ENCODE data around the gene DHRS7C. TPM values are rescaled to one million over a fixed set of nuclear protein-coding genes. Genes with fewer than 3 reads are reported as not detected.

Gene DHRS7C
- total RNA-seq, 6 experiments from 2014 or later, result not detected

- DNase-seq (no peak), ATAC-seq (no peak)
- H3K27me3 ChIP-seq, result no peaks in the 10 kb centered on the region
- 66% methylated on average over 2 of the region's 2 CpGs for WGBS (ENCODE audit: insufficient coverage, low coverage, low lambda C conversion rate, missing lambda C conversion rate)
- H3K9me3 ChIP-seq, result no peaks in the 10 kb centered on the region
- no peak for TF ChIP-seq CTCF (IDR thresholded peaks at IDR 0.05)
- TF ChIP-seq POLR2A (IDR thresholded peaks at IDR 0.05), result no peak
- no peak overlapping the region for H3K4me3 ChIP-seq
- intact Hi-C loops (cut with DNase I), result no loop called here
- H3K27ac ChIP-seq, result no peak overlapping the region
- H3K36me3 ChIP-seq, result no peaks in the 10 kb centered on the region
- no peaks in the 10 kb centered on the region for H3K4me1 ChIP-seq
Measured at GRCh38 chr17:9830711-9831110, 39.3 kb upstream of the DHRS7C start.

- 43% methylated on average over 2 of the region's 2 CpGs for WGBS (ENCODE audit: insufficient coverage, low coverage, low lambda C conversion rate, missing lambda C conversion rate)
- no peaks in the 10 kb centered on the region for H3K36me3 ChIP-seq
- no peak overlapping the region for H3K27ac ChIP-seq
- no peaks in the 10 kb centered on the region for H3K9me3 ChIP-seq
- intact Hi-C loops (cut with DNase I), result no loop called here
- ATAC-seq, result no peak
- no peaks in the 10 kb centered on the region for H3K4me1 ChIP-seq
- DNase-seq, result no peak
- no peaks in the 10 kb centered on the region for H3K27me3 ChIP-seq
- TF ChIP-seq CTCF (IDR thresholded peaks at IDR 0.05), result no peak
- TF ChIP-seq POLR2A (IDR thresholded peaks at IDR 0.05), result no peak
- no peak overlapping the region for H3K4me3 ChIP-seq
Measured at GRCh38 chr17:9829343-9829742, 38.0 kb upstream of the DHRS7C start.

GRCh38 chr17:9828296-9829295, 37.2 kb upstream of the DHRS7C start:
- WGBS (ENCODE audit: insufficient coverage, low coverage, low lambda C conversion rate, missing lambda C conversion rate), result 47% methylated on average over 10 of the region's 13 CpGs
- intact Hi-C loops (cut with DNase I), result no loop called here

GRCh38 chr17:9825641-9826150, 34.3 kb upstream of the DHRS7C start, which contains the start of gene GLP2R:
TSS of gene GLP2R (plus strand) at chr17:9825924. CDS start at chr17:9826064, 140 bp downstream.
- Histone ChIP-seq H3K27ac (no peak within 1 kb of the TSS), H3K4me1 (no peaks in the 10 kb centered on the region), H3K27me3 (no peaks in the 10 kb centered on the region), H3K9me3 (no peaks in the 10 kb centered on the region), H3K4me3 (no peak within 1 kb of the TSS), H3K36me3 (no peaks in the 10 kb centered on the region)
- WGBS (ENCODE audit: insufficient coverage, low coverage, low lambda C conversion rate, missing lambda C conversion rate), result 32% methylated on average over 14 of the region's 21 CpGs
- peak in 1 of 4 donors; percentile 14 for ATAC-seq
- TF ChIP-seq POLR2A (IDR thresholded peaks at IDR 0.05) (no peak), CTCF (IDR thresholded peaks at IDR 0.05) (no peak)
- intact Hi-C loops (cut with DNase I), result no loop called here
- DNase-seq, result no peak

More at GRCh38 chr17:9828296-9829295, 37.2 kb upstream of the DHRS7C start:
- no peaks in the 10 kb centered on the region for H3K4me1 ChIP-seq
- no peaks in the 10 kb centered on the region for H3K27me3 ChIP-seq
- H3K27ac ChIP-seq, result peak overlapping the region in 1 of 3 donors; percentile 24
- no peak overlapping the region for H3K4me3 ChIP-seq
- ATAC-seq (no peak), DNase-seq (no peak)
- TF ChIP-seq CTCF (IDR thresholded peaks at IDR 0.05), result no peak
- no peak for TF ChIP-seq POLR2A (IDR thresholded peaks at IDR 0.05)
- H3K9me3 ChIP-seq, result no peaks in the 10 kb centered on the region
- no peaks in the 10 kb centered on the region for H3K36me3 ChIP-seq
